Loucy (cell line): ENCODE results near the gene PLA2G2C.

Experiments used
- EZH2phosphoT487 ChIP-seq: fragments of 200-600 bp; IDR thresholded peaks from 2 replicates; pipeline ENCODE4 v1.6.1; 2018; ENCODE audit warnings: antibody characterized with exemption, mild to moderate bottlenecking, moderate library complexity, borderline replicate concordance
- TF ChIP-seq, protein P1 (sequence below): fragments of 200-600 bp; sonication (generic); conservative IDR thresholded peaks from 2 replicates; pipeline ENCODE4 v1.5.1; 2014; ENCODE audit warnings: mild to moderate bottlenecking, antibody characterized with exemption, low read length

GRCh38 chr1:20120796-20121195 is 65.5 kb downstream of the PLA2G2C start:
- TF ChIP-seq, protein P1, sequence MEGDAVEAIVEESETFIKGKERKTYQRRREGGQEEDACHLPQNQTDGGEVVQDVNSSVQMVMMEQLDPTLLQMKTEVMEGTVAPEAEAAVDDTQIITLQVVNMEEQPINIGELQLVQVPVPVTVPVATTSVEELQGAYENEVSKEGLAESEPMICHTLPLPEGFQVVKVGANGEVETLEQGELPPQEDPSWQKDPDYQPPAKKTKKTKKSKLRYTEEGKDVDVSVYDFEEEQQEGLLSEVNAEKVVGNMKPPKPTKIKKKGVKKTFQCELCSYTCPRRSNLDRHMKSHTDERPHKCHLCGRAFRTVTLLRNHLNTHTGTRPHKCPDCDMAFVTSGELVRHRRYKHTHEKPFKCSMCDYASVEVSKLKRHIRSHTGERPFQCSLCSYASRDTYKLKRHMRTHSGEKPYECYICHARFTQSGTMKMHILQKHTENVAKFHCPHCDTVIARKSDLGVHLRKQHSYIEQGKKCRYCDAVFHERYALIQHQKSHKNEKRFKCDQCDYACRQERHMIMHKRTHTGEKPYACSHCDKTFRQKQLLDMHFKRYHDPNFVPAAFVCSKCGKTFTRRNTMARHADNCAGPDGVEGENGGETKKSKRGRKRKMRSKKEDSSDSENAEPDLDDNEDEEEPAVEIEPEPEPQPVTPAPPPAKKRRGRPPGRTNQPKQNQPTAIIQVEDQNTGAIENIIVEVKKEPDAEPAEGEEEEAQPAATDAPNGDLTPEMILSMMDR, result no peak
- no peak for TF ChIP-seq EZH2phosphoT487
